GM12864 (cell line): ENCODE results near the gene COPS3.
"Not testable (repeated sequence)": the region's sequence is repeated elsewhere in the genome, so short reads cannot be mapped to it uniquely, and the experiment has no call there.

Experiments used
- DNase-seq: peaks from one replicate; pipeline ENCODE4 v3.0.0-alpha.2; 2011; ENCODE audit warnings: low read depth
- H3K4me3 ChIP-seq: 2 replicates; pipeline ENCODE4 v1.5.1; 2011; ENCODE audit warnings: mild to moderate bottlenecking, low read depth, low read length, control low read depth
- TF ChIP-seq, protein P1 (sequence below): IDR thresholded peaks from 2 replicates; pipeline ENCODE4 v1.5.1; 2011; ENCODE audit warnings: low read depth, mild to moderate bottlenecking, moderate library complexity, low read length, control low read depth, inconsistent platforms; ENCODE audit errors: missing control alignments

COPS3 gene

GRCh38 chr17:17256316-17256715 lies 24.7 kb downstream of the COPS3 start:
- TF ChIP-seq, protein P1, sequence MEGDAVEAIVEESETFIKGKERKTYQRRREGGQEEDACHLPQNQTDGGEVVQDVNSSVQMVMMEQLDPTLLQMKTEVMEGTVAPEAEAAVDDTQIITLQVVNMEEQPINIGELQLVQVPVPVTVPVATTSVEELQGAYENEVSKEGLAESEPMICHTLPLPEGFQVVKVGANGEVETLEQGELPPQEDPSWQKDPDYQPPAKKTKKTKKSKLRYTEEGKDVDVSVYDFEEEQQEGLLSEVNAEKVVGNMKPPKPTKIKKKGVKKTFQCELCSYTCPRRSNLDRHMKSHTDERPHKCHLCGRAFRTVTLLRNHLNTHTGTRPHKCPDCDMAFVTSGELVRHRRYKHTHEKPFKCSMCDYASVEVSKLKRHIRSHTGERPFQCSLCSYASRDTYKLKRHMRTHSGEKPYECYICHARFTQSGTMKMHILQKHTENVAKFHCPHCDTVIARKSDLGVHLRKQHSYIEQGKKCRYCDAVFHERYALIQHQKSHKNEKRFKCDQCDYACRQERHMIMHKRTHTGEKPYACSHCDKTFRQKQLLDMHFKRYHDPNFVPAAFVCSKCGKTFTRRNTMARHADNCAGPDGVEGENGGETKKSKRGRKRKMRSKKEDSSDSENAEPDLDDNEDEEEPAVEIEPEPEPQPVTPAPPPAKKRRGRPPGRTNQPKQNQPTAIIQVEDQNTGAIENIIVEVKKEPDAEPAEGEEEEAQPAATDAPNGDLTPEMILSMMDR, result no peak
- DNase-seq, result no peak
- no peak overlapping the region for H3K4me3 ChIP-seq

- DNase-seq, H3K4me3 ChIP-seq: not testable (repeated sequence)
Measured at GRCh38 chr17:17255689-17256088, 25.4 kb downstream of the COPS3 start.

DNA sequence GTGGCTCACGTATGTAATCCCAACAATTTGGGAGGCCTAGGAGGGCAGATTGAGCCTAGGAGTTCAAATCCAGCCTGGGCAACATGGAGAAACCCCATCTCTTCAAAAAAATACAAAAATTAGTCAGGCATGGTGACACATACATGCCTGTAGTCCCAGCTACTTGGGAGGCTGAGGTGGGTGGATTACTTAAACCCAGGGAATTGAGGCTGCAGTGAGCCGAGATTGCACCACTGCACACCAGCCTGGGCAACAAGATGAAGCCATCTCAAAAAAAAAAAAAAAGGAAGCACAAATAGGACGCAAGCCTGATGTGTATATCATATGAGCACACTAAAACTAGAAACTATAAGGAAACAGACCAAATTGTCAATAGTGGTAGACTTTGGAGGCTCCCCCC lies 27.0 kb downstream of the COPS3 start:
- TF ChIP-seq, protein P1, result no peak
- H3K4me3 ChIP-seq, result no peak overlapping the region
- DNase-seq, result no peak

DNA sequence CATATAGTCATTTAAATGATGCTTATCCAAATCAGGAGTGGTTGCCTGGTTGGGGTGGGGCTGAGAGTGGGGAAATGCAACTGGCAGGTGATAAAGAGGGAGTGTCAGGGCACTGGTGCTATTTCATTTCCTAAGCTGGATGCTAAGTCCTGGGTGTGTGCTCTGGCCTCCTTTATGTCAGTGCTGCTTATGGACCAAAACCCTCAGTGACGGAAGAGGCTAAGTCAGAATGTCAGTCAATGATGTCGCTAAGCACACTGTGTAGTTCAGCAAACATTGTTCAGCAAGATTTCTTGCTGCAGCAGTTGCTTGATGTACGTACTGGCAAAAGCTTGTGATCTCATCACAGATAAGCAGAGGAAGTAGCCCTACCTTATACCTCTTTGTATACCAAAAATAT lies 27.6 kb downstream of the COPS3 start:
- DNase-seq, result no peak
- TF ChIP-seq, protein P1, result no peak

GRCh38 chr17:17252149-17252661 lies 28.8 kb downstream of the COPS3 start:
- DNase-seq, result no peak
- TF ChIP-seq, protein P1, result no peak
- H3K4me3 ChIP-seq, result no peak overlapping the region

More for the DNA sequence above, 27.6 kb downstream of the COPS3 start:
- no peak overlapping the region for H3K4me3 ChIP-seq

GRCh38 chr17:17246879-17247278 lies 34.2 kb downstream of the COPS3 start:
- no peak for DNase-seq
- TF ChIP-seq, protein P1, result no peak
- H3K4me3 ChIP-seq, result no peak overlapping the region

- no peak overlapping the region for H3K4me3 ChIP-seq
- TF ChIP-seq, protein P1, result no peak
- DNase-seq, result no peak
Measured at GRCh38 chr17:17243163-17243562, 37.9 kb downstream of the COPS3 start.
